H9 (cell line): ENCODE data around the gene ADIG. TPM values are rescaled to one million over a fixed set of nuclear protein-coding genes. Genes with fewer than 3 reads are reported as not detected.
A peak's percentile ranks its signal among the peaks of the same experiment; 100 is the strongest.
"Not testable (repeated sequence)": the region's sequence is repeated elsewhere in the genome, so short reads cannot be mapped to it uniquely, and the experiment has no call there.

Experiments
- DNase-seq: peaks from one replicate; pipeline ENCODE4 v3.0.0-alpha.2; 2017
- H2AFZ ChIP-seq: one replicate; pipeline ENCODE4 v1.6.1; 2013; ENCODE audit warnings: mild to moderate bottlenecking, low read length, control low read depth, moderate library complexity
- H2AK5ac ChIP-seq: 2 replicates; pipeline ENCODE4 v1.6.1; 2013; ENCODE audit warnings: low read length, control low read depth, mixed read lengths; ENCODE audit not compliant: insufficient read length
- H2BK120ac ChIP-seq: one replicate; pipeline ENCODE4 v1.6.1; 2013; ENCODE audit warnings: low read depth, mild to moderate bottlenecking, low read length, control low read depth, inconsistent platforms; ENCODE audit not compliant: poor library complexity, severe bottlenecking
- H2BK12ac ChIP-seq: 2 replicates; pipeline ENCODE4 v1.6.1; 2013; ENCODE audit warnings: low read length, control low read depth, mixed read lengths, low read depth; ENCODE audit not compliant: insufficient read length
- H2BK15ac ChIP-seq: 2 replicates; pipeline ENCODE4 v1.6.1; 2013; ENCODE audit warnings: low read depth, low read length, control low read depth
- H2BK20ac ChIP-seq: one replicate; pipeline ENCODE4 v1.6.1; 2013; ENCODE audit warnings: low read depth, mild to moderate bottlenecking, low read length, control low read depth, inconsistent platforms; ENCODE audit not compliant: poor library complexity, severe bottlenecking
- H2BK5ac ChIP-seq: 2 replicates; pipeline ENCODE4 v1.6.1; 2013; ENCODE audit warnings: low read length, control low read depth, mixed read lengths; ENCODE audit not compliant: insufficient read length
- H3K14ac ChIP-seq: 2 replicates; pipeline ENCODE4 v1.6.1; 2013; ENCODE audit warnings: low read length, control low read depth; ENCODE audit not compliant: insufficient read depth
- H3K18ac ChIP-seq: 2 replicates; pipeline ENCODE4 v1.6.1; 2013; ENCODE audit warnings: low read depth, mild to moderate bottlenecking, mixed read lengths, low read length, control low read depth; ENCODE audit not compliant: insufficient read length
- H3K23ac ChIP-seq: 2 replicates; pipeline ENCODE4 v1.6.1; 2013; ENCODE audit warnings: low read length, control low read depth, mixed read lengths, low read depth; ENCODE audit not compliant: insufficient read length
- H3K23me2 ChIP-seq: 2 replicates; pipeline ENCODE4 v1.6.1; 2013; ENCODE audit warnings: low read depth, mild to moderate bottlenecking, mixed read lengths, low read length, control low read depth; ENCODE audit not compliant: insufficient read length, poor library complexity, severe bottlenecking
- H3K27ac ChIP-seq: 2 replicates; pipeline ENCODE4 v1.5.1; 2013; ENCODE audit warnings: low read length, control low read depth, mixed read lengths, low read depth; ENCODE audit not compliant: insufficient read length
- H3K27me3 ChIP-seq: 2 replicates; pipeline ENCODE4 v1.6.1; 2013; ENCODE audit warnings: low read length, control low read depth, inconsistent platforms; ENCODE audit not compliant: insufficient read depth
- H3K4ac ChIP-seq: 2 replicates; pipeline ENCODE4 v1.6.1; 2013; ENCODE audit warnings: low read depth, mild to moderate bottlenecking, control low read depth, inconsistent platforms, low read length, moderate library complexity
- H3K4me1 ChIP-seq: 2 replicates; pipeline ENCODE4 v1.6.1; 2013; ENCODE audit warnings: low read length, control low read depth, inconsistent platforms; ENCODE audit not compliant: insufficient read depth
- H3K4me2 ChIP-seq: 2 replicates; pipeline ENCODE4 v1.6.1; 2013; ENCODE audit warnings: low read length, control low read depth, mixed read lengths; ENCODE audit not compliant: insufficient read length, insufficient read depth
- H3K56ac ChIP-seq: 2 replicates; pipeline ENCODE4 v1.6.1; 2013; ENCODE audit warnings: low read depth, mild to moderate bottlenecking, mixed read lengths, low read length, control low read depth; ENCODE audit not compliant: insufficient read length
- H3K79me1 ChIP-seq: 2 replicates; pipeline ENCODE4 v1.6.1; 2013; ENCODE audit warnings: low read depth, mild to moderate bottlenecking, moderate library complexity, low read length, control low read depth, inconsistent platforms; ENCODE audit not compliant: insufficient read depth, poor library complexity, severe bottlenecking
- H3K79me2 ChIP-seq: 2 replicates; pipeline ENCODE4 v1.6.1; 2013; ENCODE audit warnings: low read length, control low read depth, inconsistent platforms; ENCODE audit not compliant: insufficient read depth
- H3K9ac ChIP-seq: 2 replicates; pipeline ENCODE4 v1.6.1; 2013; ENCODE audit warnings: low read length, control low read depth, mixed read lengths; ENCODE audit not compliant: insufficient read length; ENCODE audit errors: extremely low read depth
- H3K9me3 ChIP-seq: one replicate; pipeline ENCODE4 v1.6.1; 2013; ENCODE audit warnings: low read depth, low read length, inconsistent platforms; ENCODE audit not compliant: control insufficient read depth
- H3T11ph ChIP-seq: one replicate; pipeline ENCODE4 v1.6.1; 2013; ENCODE audit warnings: mild to moderate bottlenecking, low read length, control low read depth, inconsistent platforms
- H4K20me1 ChIP-seq: one replicate; pipeline ENCODE4 v1.6.1; 2013; ENCODE audit not compliant: control insufficient read depth, insufficient read length, insufficient read depth
- H4K5ac ChIP-seq: 2 replicates; pipeline ENCODE4 v1.6.1; 2013; ENCODE audit warnings: low read depth, mild to moderate bottlenecking, mixed read lengths, low read length, control low read depth; ENCODE audit not compliant: insufficient read length
- H4K8ac ChIP-seq: replicated peaks from 2 replicates; pipeline ENCODE4 v1.6.1; 2013; ENCODE audit warnings: low read length, control low read depth, mixed read lengths, low read depth; ENCODE audit not compliant: insufficient read length
- H4K91ac ChIP-seq: 2 replicates; pipeline ENCODE4 v1.6.1; 2013; ENCODE audit warnings: low read depth, mild to moderate bottlenecking, moderate library complexity, mixed read lengths, low read length, control low read depth; ENCODE audit not compliant: insufficient read length
- H3K27ac Mint-ChIP-seq, 3 experiments: 2 replicates in 2 of 3; 3 replicates in 1 of 3; pipeline ENCODE4 v1.8.0; 2020 to 2021; ENCODE audit warnings: mixed read lengths in 3 of 3, mild to moderate bottlenecking in 1 of 3, moderate library complexity in 1 of 3
- H3K27me3 Mint-ChIP-seq: 2 replicates; pipeline ENCODE4 v1.8.0; 2021; ENCODE audit warnings: low read depth, mild to moderate bottlenecking, moderate library complexity, mixed read lengths
- H3K36me3 Mint-ChIP-seq, 3 experiments: 2 replicates in 2 of 3; 3 replicates in 1 of 3; pipeline ENCODE4 v1.8.0; 2020 to 2021; ENCODE audit warnings: low read depth in 3 of 3, mixed read lengths in 3 of 3; ENCODE audit not compliant: insufficient read depth in 1 of 3
- H3K4me1 Mint-ChIP-seq, 2 experiments: 2 replicates each; pipeline ENCODE4 v1.8.0; 2020; ENCODE audit warnings: mixed read lengths in 2 of 2
- H3K4me3 Mint-ChIP-seq, 2 experiments: 2 replicates in 1 of 2; 3 replicates in 1 of 2; pipeline ENCODE4 v1.8.0; 2020 to 2021; ENCODE audit warnings: mild to moderate bottlenecking in 2 of 2, mixed read lengths in 2 of 2, moderate library complexity in 1 of 2
- H3K9me3 Mint-ChIP-seq, 2 experiments: 2 replicates in 1 of 2; 3 replicates in 1 of 2; pipeline ENCODE4 v1.8.0; 2020; ENCODE audit warnings: mild to moderate bottlenecking in 2 of 2, mixed read lengths in 2 of 2, moderate library complexity in 1 of 2
- WGBS: extraction: QIAGEN DNeasy Blood & Tissue Kit; methylation state at CpG from one replicate; pipeline ENCODE4 v1.1.7; 2013; ENCODE audit warnings: missing lambda C conversion rate, low lambda C conversion rate, mixed read lengths; ENCODE audit not compliant: insufficient read length; ENCODE audit errors: extremely low coverage; 5-methylcytosine and 5-hydroxymethylcytosine counted together
- total RNA-seq: library from RNA; stranded (reverse); gene quantifications from 2 replicates; pipeline ENCODE4 v1.2.1, GENCODE V29; 2021
- TF ChIP-seq, protein P1 (sequence below): fragments of 200-600 bp; sonication (generic); conservative IDR thresholded peaks from 3 replicates; pipeline ENCODE4 v1.8.0; 2021; ENCODE audit warnings: antibody characterized with exemption, mild to moderate bottlenecking

Gene ADIG
- total RNA-seq, 1 experiment from 2014 or later: not detected

- Histone ChIP-seq H3K9me3 (no peaks in the 10 kb centered on the region), H2BK20ac (no peak overlapping the region), H3K9ac (no peak overlapping the region), H4K5ac (no peak overlapping the region), H2BK5ac (no peak overlapping the region), H3K27ac (no peak overlapping the region), H3K23ac (no peak overlapping the region), H3K56ac (no peak overlapping the region), H2BK15ac (no peak overlapping the region), H2BK120ac (no peak overlapping the region), H2BK12ac (no peak overlapping the region), H4K8ac (no peak overlapping the region), H3T11ph (no peak overlapping the region), H3K27me3 (no peaks in the 10 kb centered on the region), H3K4me2 (no peak overlapping the region), H3K23me2 (no peaks in the 10 kb centered on the region), H3K79me2 (no peaks in the 10 kb centered on the region), H4K20me1 (no peaks in the 10 kb centered on the region), H3K79me1 (no peaks in the 10 kb centered on the region), H3K4me1 (no peaks in the 10 kb centered on the region), H3K18ac (no peak overlapping the region), H3K4ac (no peak overlapping the region), H2AK5ac (no peak overlapping the region), H3K14ac (no peak overlapping the region), H2AFZ (no peak overlapping the region), H4K91ac (no peak overlapping the region)
- no CpG with 5 or more reads among the region's 21 CpGs for WGBS
- Mint-ChIP-seq H3K36me3 (no peaks in the 10 kb centered on the region), H3K9me3 (no peaks in the 10 kb centered on the region), H3K27me3 (no peaks in the 10 kb centered on the region), H3K4me3 (no peak overlapping the region), H3K27ac (peak overlapping the region in 1 of 3 experiments; percentile 11; a peak in 2 of 7 replicates), H3K4me1 (peaks cover 0 to 5% of the 10 kb centered on the region in 2 experiments; a peak in 3 of 4 replicates)
- TF ChIP-seq, protein P1, sequence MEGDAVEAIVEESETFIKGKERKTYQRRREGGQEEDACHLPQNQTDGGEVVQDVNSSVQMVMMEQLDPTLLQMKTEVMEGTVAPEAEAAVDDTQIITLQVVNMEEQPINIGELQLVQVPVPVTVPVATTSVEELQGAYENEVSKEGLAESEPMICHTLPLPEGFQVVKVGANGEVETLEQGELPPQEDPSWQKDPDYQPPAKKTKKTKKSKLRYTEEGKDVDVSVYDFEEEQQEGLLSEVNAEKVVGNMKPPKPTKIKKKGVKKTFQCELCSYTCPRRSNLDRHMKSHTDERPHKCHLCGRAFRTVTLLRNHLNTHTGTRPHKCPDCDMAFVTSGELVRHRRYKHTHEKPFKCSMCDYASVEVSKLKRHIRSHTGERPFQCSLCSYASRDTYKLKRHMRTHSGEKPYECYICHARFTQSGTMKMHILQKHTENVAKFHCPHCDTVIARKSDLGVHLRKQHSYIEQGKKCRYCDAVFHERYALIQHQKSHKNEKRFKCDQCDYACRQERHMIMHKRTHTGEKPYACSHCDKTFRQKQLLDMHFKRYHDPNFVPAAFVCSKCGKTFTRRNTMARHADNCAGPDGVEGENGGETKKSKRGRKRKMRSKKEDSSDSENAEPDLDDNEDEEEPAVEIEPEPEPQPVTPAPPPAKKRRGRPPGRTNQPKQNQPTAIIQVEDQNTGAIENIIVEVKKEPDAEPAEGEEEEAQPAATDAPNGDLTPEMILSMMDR: no peak
- no peak for DNase-seq
Measured at GRCh38 chr20:38591474-38592410, 10.7 kb downstream of the ADIG start.

DNA sequence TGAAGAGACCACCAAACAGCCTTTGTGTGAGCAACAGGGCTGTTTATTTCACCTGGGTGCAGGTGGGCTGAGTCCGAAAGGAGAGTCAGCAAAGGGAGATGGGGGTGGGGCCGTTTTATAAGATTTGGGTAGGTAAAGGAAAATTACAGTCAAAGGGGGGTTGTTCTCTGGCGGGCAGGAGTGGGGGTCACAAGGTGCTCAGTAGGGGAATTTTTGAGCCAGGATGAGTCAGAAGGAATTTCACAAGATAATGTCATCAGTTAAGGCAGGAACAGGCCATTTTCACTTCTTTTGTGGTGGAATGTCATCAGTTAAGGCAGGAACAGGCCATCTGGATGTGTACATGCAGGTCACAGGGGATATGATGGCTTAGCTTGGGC is 11.4 kb downstream of the ADIG start:
- H3K79me1 ChIP-seq, H3K79me2 ChIP-seq, H4K5ac ChIP-seq, H2BK15ac ChIP-seq, H3K4ac ChIP-seq, H3K4me1 Mint-ChIP-seq, H3K4me1 ChIP-seq, H3K36me3 Mint-ChIP-seq, H4K91ac ChIP-seq, H3K27ac ChIP-seq, H3T11ph ChIP-seq, H2AFZ ChIP-seq, H3K27me3 ChIP-seq, H3K23ac ChIP-seq, H4K20me1 ChIP-seq, H2BK12ac ChIP-seq, H3K18ac ChIP-seq, H3K9me3 Mint-ChIP-seq, H3K23me2 ChIP-seq, H3K4me2 ChIP-seq, H2BK20ac ChIP-seq, DNase-seq, H4K8ac ChIP-seq, H3K9me3 ChIP-seq, H3K27me3 Mint-ChIP-seq, H3K4me3 Mint-ChIP-seq, H3K14ac ChIP-seq, H2BK120ac ChIP-seq, H3K27ac Mint-ChIP-seq, H3K56ac ChIP-seq, H2AK5ac ChIP-seq, H2BK5ac ChIP-seq, H3K9ac ChIP-seq: not testable (repeated sequence)
- WGBS: no CpG with 5 or more reads among the region's 3 CpGs
